GM12875 (cell line): ENCODE data around the gene MTHFD2L.
"Not testable (repeated sequence)": the region's sequence is repeated elsewhere in the genome, so short reads cannot be mapped to it uniquely, and the experiment has no call there.

ENCODE experiments used
- H3K4me3 ChIP-seq: one replicate; pipeline ENCODE4 v1.5.1; 2011; ENCODE audit warnings: low read depth, low read length, control low read depth
- TF ChIP-seq, protein P1 (sequence below): IDR thresholded peaks from 2 replicates; pipeline ENCODE4 v1.5.1; 2011; ENCODE audit warnings: low read depth, mild to moderate bottlenecking, control low read depth, inconsistent platforms, low read length, moderate library complexity, borderline replicate concordance; ENCODE audit not compliant: insufficient read depth

MTHFD2L gene

DNA sequence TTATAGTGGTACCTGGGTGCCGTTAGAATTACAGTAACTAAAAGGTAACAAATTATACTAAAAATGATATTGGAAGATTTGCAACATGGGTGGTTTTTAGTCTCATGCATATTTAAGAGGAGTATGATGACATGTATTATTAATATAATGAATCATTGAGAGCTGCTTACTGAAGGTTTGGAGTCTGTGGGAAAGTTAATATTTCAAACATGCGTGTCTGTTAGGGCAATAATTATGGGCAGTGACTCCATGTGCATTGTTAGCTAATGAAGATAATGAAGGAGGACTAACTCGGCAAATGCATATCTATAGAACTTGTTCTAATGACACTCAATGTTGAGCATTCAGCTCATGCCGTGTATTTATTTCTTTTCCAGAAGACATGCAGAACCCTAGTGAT lies 47.1 kb downstream of the MTHFD2L start:
- TF ChIP-seq, protein P1, sequence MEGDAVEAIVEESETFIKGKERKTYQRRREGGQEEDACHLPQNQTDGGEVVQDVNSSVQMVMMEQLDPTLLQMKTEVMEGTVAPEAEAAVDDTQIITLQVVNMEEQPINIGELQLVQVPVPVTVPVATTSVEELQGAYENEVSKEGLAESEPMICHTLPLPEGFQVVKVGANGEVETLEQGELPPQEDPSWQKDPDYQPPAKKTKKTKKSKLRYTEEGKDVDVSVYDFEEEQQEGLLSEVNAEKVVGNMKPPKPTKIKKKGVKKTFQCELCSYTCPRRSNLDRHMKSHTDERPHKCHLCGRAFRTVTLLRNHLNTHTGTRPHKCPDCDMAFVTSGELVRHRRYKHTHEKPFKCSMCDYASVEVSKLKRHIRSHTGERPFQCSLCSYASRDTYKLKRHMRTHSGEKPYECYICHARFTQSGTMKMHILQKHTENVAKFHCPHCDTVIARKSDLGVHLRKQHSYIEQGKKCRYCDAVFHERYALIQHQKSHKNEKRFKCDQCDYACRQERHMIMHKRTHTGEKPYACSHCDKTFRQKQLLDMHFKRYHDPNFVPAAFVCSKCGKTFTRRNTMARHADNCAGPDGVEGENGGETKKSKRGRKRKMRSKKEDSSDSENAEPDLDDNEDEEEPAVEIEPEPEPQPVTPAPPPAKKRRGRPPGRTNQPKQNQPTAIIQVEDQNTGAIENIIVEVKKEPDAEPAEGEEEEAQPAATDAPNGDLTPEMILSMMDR, result no peak

DNA sequence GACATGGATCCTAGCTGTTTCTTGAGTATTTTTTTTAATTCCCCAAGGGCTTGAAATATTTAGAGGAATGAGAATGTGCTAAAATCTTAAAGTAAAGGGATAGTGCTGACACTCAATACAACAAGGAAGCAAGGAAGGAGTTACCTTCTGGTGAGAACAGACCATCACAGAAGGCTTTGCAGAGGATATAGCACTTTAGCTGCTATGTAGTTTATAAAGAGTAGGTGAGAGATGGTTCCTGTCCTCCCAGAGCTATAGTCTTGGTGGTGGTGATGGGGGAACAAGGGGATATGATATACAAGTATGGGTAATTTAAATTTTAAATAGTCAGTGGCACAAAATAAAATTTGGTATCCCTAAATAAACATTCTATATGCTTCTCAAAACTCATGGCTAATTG lies 47.6 kb downstream of the MTHFD2L start:
- H3K4me3 ChIP-seq, result no peak overlapping the region
- TF ChIP-seq, protein P1, result no peak

More for the DNA sequence above, 47.1 kb downstream of the MTHFD2L start:
- H3K4me3 ChIP-seq, result no peak overlapping the region

DNA sequence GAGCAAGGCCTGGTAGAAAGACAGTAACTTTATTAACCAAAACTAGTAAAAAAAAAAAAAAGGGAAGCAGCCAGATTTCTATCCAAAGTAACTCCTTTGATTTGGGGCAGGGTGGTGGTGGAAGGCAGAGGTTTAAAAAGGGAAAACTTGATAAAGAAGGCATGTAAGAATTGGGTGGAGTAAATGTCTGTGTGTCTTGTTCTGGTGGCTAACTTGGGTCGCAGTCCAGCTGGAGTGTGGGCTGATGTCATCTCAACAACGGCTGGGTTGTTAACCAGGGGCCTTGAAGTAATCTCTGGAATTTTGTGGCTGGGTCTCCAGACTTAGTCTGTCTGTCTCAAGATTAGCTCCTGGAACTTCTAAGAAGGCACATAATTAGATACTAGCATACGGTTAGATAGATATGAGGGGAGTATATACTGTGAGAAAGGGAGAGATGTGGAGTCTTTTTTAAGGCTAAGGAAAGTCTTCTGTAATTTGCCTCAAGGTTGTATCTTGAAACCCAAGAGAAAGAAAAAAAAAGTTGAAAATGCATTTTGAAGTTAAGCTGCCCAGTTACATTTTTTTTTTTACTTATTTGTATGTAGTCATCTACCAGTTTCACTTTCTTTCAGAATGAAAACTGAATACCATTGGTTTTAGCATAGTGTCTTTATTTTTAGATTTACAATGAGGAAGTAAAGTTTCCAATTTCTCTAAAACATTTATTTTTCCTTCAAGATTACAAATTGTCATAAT lies 48.3 kb downstream of the MTHFD2L start:
- TF ChIP-seq, protein P1, result no peak
- no peak overlapping the region for H3K4me3 ChIP-seq

DNA sequence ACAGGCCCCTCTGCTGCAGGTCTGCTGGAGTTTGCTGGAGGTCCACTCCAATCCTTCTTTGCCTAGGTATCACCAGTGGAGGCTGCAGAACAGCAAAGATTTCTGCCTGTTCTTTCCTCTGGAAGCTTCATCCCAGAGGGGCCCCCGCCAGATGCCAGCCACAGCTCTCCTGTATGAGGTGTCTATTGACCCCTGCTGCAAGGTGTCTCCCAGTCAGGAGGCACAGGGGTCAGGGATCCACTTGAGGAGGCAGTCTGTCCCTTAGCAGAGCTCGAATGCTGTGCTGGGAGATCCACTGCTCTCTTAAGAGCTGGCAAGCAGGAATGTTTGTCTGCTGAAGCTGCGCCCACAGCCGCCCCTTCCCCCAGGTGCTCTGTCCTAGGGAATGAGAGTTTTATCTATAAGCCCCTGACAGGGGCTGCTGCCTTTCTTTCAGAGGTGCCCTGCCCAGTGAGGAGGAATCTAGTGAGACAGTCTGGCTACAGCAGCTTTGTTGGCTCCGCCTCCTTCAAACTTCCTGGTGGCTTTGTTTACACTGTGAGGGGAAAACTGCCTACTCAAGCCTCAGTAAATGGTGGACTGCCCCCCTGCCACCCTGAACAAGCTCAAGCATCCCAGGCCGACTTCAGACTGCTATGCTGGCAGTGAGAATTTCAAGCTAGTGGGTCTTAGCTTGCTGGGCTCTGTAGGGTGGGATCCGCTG lies 56.7 kb downstream of the MTHFD2L start:
- not testable (repeated sequence) for H3K4me3 ChIP-seq

DNA sequence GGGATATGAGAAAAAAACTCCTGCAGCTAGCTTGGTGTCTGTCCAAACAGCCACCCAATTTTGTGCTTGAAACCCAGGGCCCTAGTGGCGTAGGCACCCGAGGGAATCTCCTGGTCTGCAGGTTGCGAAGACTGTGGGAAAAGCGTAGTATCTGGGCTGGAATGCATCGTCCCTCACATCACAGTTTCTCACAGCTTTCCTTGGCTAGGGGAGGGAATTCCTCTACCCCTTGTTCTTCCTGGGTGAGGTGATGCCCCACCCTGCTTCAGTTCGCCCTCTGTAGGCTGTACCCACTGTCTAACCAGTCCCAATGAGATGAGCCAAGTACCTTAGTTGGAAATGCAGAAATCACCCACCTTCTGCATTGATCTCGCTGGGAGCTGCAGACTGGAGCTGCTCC lies 57.3 kb downstream of the MTHFD2L start:
- not testable (repeated sequence) for H3K4me3 ChIP-seq

DNA sequence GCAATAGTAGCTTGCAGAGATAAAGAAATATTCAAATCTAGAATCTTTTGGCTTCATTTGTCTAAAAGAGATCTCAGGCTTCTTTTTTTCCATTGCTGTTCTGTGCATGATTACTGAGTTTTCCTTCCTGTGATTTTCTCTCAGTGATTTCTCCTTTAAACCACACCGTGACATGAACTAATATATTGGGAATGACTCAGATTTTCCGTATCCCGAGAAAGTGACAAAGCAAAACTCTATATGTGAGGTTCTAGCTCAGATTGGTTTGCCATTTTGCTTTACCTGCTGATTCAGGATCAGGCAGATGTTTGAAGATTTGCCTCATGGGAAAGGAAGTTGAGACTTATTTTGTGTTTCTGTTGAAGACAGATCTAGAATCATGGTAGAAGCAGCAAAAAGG lies 59.4 kb downstream of the MTHFD2L start:
- no peak overlapping the region for H3K4me3 ChIP-seq
- TF ChIP-seq, protein P1, result no peak

DNA sequence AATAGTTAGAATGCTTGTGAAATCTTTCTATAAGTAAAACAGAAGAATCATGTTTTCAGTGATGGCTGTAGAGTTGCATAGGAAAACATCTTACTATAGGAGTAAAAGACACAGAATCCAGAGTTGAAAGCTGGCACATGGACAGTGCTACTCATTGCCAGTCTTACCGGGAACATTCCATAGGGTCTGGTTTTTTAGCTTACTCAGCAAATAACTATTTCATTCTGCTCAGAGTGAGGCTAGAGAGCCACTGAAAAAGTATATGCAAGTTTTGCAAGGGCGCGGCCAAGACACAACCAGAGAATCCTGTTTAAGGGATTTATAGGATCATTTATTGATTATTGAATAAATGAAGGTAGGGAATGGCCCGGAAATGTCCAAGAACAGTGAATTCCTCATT lies 60.3 kb downstream of the MTHFD2L start:
- TF ChIP-seq, protein P1, result no peak
- H3K4me3 ChIP-seq, result no peak overlapping the region

DNA sequence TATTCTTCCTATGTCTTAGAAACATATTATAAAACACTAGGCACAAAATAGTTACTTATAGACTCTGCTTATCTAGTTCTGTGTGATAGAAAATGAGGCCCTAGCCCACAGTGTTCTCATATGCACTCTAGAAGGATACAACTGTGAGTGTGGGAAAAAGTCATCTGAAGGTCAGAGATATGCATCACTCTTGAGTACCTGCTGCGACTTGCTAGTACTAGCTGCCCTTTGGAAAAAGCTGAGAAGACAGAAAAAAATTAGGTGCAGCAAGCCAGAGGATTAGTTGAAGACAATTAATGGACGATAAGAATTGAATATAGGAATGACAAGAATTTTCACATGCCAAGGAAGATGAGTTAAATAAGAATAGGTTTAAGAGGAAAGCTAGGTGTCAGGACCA lies 61.3 kb downstream of the MTHFD2L start:
- TF ChIP-seq, protein P1, result no peak

More for the DNA sequence above, 61.3 kb downstream of the MTHFD2L start:
- H3K4me3 ChIP-seq, result no peak overlapping the region
